RWPE2 (cell line): Measurements from ENCODE around the gene MAP1B.

Experiments
- ATAC-seq: fragments of 200-7000 bp; cut with Tn5 transposase; 3 replicates; pipeline ENCODE4 v1.9.1; 2021; ENCODE audit warnings: low read depth
- DNase-seq: peaks from one replicate; pipeline ENCODE4 v3.0.0-alpha.2; 2020; ENCODE audit warnings: low spot score
- H3K27ac ChIP-seq: fragments of 450-650 bp; 2 replicates; pipeline ENCODE4 v1.5.1; 2017; ENCODE audit warnings: mild to moderate bottlenecking; ENCODE audit not compliant: poor library complexity, severe bottlenecking
- H3K27me3 ChIP-seq: fragments of 250-450 bp; sonication (Bioruptor Pico); 2 replicates; pipeline ENCODE4 v1.5.1; 2021; ENCODE audit warnings: mild to moderate bottlenecking, moderate library complexity; ENCODE audit not compliant: insufficient read depth, poor library complexity, severe bottlenecking
- H3K36me3 ChIP-seq: fragments of 250-450 bp; sonication (Bioruptor Pico); 2 replicates; pipeline ENCODE4 v1.5.1; 2020; ENCODE audit warnings: low read depth, mild to moderate bottlenecking, moderate library complexity
- H3K4me1 ChIP-seq: fragments of 250-450 bp; sonication (Bioruptor Pico); 2 replicates; pipeline ENCODE4 v1.5.1; 2021; ENCODE audit warnings: mild to moderate bottlenecking, moderate library complexity; ENCODE audit not compliant: insufficient read depth, poor library complexity, severe bottlenecking
- H3K4me3 ChIP-seq: fragments of 250-450 bp; sonication (Bioruptor Pico); 2 replicates; pipeline ENCODE4 v1.5.1; 2021; ENCODE audit warnings: mild to moderate bottlenecking, moderate library complexity; ENCODE audit not compliant: severe bottlenecking
- H3K9me3 ChIP-seq: fragments of 250-450 bp; sonication (Bioruptor Pico); 2 replicates; pipeline ENCODE4 v1.5.1; 2021; ENCODE audit warnings: mild to moderate bottlenecking, moderate library complexity; ENCODE audit not compliant: severe bottlenecking
- CTCF ChIP-seq: fragments of 450-650 bp; IDR thresholded peaks from one replicate; pipeline ENCODE4 v1.5.1; 2017; ENCODE audit warnings: mild to moderate bottlenecking, moderate library complexity; ENCODE audit not compliant: poor library complexity, severe bottlenecking

The MAP1B gene

GRCh38 chr5:72065751-72066255, 41.5 kb upstream of the MAP1B start:
- Histone ChIP-seq H3K4me1 (peaks cover 28% of the 10 kb centered on the region), H3K27me3 (no peaks in the 10 kb centered on the region), H3K27ac (peak overlapping the region; percentile 95), H3K4me3 (no peak overlapping the region), H3K9me3 (no peaks in the 10 kb centered on the region), H3K36me3 (no peaks in the 10 kb centered on the region)
- TF ChIP-seq CTCF: no peak
- ATAC-seq: no peak
- DNase-seq: no peak

GRCh38 chr5:72066705-72067107, 40.6 kb upstream of the MAP1B start:
- no peak overlapping the region for H3K4me3 ChIP-seq
- no peaks in the 10 kb centered on the region for H3K27me3 ChIP-seq
- TF ChIP-seq CTCF: no peak
- ATAC-seq (peak; percentile 84), DNase-seq (no peak)
- H3K27ac ChIP-seq: peak overlapping the region; percentile 95
- H3K36me3 ChIP-seq: no peaks in the 10 kb centered on the region
- no peaks in the 10 kb centered on the region for H3K9me3 ChIP-seq
- peaks cover 28% of the 10 kb centered on the region for H3K4me1 ChIP-seq

- DNase-seq (peak; percentile 88), ATAC-seq (peak; percentile 94)
- H3K27ac ChIP-seq: peak overlapping the region; percentile 95
- TF ChIP-seq CTCF: no peak
- H3K9me3 ChIP-seq: no peaks in the 10 kb centered on the region
- H3K27me3 ChIP-seq: no peaks in the 10 kb centered on the region
- no peaks in the 10 kb centered on the region for H3K36me3 ChIP-seq
- H3K4me3 ChIP-seq: no peak overlapping the region
- peaks cover 28% of the 10 kb centered on the region for H3K4me1 ChIP-seq
Observed at GRCh38 chr5:72067682-72068470, 39.4 kb upstream of the MAP1B start.

GRCh38 chr5:72070529-72070928, 36.7 kb upstream of the MAP1B start:
- Histone ChIP-seq H3K4me1 (peaks cover 27% of the 10 kb centered on the region), H3K27ac (no peak overlapping the region), H3K9me3 (no peaks in the 10 kb centered on the region), H3K4me3 (no peak overlapping the region), H3K36me3 (no peaks in the 10 kb centered on the region), H3K27me3 (no peaks in the 10 kb centered on the region)
- ATAC-seq: no peak
- no peak for DNase-seq
- no peak for TF ChIP-seq CTCF

- no peak for TF ChIP-seq CTCF
- Histone ChIP-seq H3K27ac (no peak overlapping the region), H3K27me3 (no peaks in the 10 kb centered on the region), H3K4me1 (peaks cover 13% of the 10 kb centered on the region), H3K4me3 (no peak overlapping the region), H3K36me3 (no peaks in the 10 kb centered on the region), H3K9me3 (no peaks in the 10 kb centered on the region)
- no peak for DNase-seq
- ATAC-seq: no peak
Observed at GRCh38 chr5:72071906-72072305, 35.4 kb upstream of the MAP1B start.
